Hepatic stellate cell (primary cell): ENCODE measurements around the gene CACFD1.

Source experiments
- DNase-seq: peaks from one replicate; pipeline ENCODE4 v3.0.0; 2011; ENCODE audit warnings: low spot score

Gene CACFD1

GRCh38 chr9:133464638-133465037 is 4.9 kb downstream of the CACFD1 start:
- no peak for DNase-seq

GRCh38 chr9:133465984-133466383 is 6.2 kb downstream of the CACFD1 start:
- DNase-seq = no peak

GRCh38 chr9:133467101-133467500 is 7.3 kb downstream of the CACFD1 start:
- DNase-seq = no peak

GRCh38 chr9:133468374-133468773 is 8.6 kb downstream of the CACFD1 start:
- DNase-seq = no peak

GRCh38 chr9:133468777-133469421 is 9.1 kb downstream of the CACFD1 start:
- no peak for DNase-seq

- DNase-seq = no peak
These were observed 10.7 kb downstream of the CACFD1 start for GRCh38 chr9:133470427-133470924.

GRCh38 chr9:133470988-133471387 is 11.2 kb downstream of the CACFD1 start:
- DNase-seq = no peak

GRCh38 chr9:133471551-133472276 is 11.9 kb downstream of the CACFD1 start:
- no peak for DNase-seq

GRCh38 chr9:133472277-133472645 is 12.5 kb downstream of the CACFD1 start:
- DNase-seq = no peak

- no peak for DNase-seq
These were observed 13.1 kb downstream of the CACFD1 start for GRCh38 chr9:133472753-133473378.

- DNase-seq = no peak
These were observed 14.0 kb downstream of the CACFD1 start for GRCh38 chr9:133473743-133474142.

- DNase-seq = no peak
These were observed 14.4 kb downstream of the CACFD1 start for GRCh38 chr9:133474215-133474614.

GRCh38 chr9:133474853-133475252 is 15.1 kb downstream of the CACFD1 start:
- DNase-seq = no peak

GRCh38 chr9:133475292-133476012 is 15.7 kb downstream of the CACFD1 start:
- no peak for DNase-seq

GRCh38 chr9:133476036-133476931 is 16.5 kb downstream of the CACFD1 start:
- DNase-seq = no peak

- DNase-seq = no peak
These were observed 17.2 kb downstream of the CACFD1 start for GRCh38 chr9:133476941-133477340.

GRCh38 chr9:133477461-133477860 is 17.7 kb downstream of the CACFD1 start:
- DNase-seq = no peak

GRCh38 chr9:133477992-133478850 is 18.4 kb downstream of the CACFD1 start:
- peak; percentile 51 for DNase-seq

GRCh38 chr9:133478851-133479711 is 19.3 kb downstream of the CACFD1 start, which contains the start of gene SLC2A6:
Gene SLC2A6, minus strand, starts transcription at chr9:133479099. Its CDS starts 40 bp downstream, at chr9:133479059.
- DNase-seq = peak; percentile 98
